HepG2 (cell line): ENCODE measurements around the gene KLF16. TPM values are rescaled to one million over a fixed set of nuclear protein-coding genes. Genes with fewer than 3 reads are reported as not detected.

Experiments
- EP300 ChIP-seq, 3 experiments: sonication (generic) in 1 of 3; formaldehyde crosslinking in 1 of 3; IDR thresholded peaks; 2 replicates each; pipeline versions ENCODE4 v1.5.1 to v1.6.1; 2011 to 2020; ENCODE audit warnings: low read depth in 2 of 3, low read length in 2 of 3, borderline replicate concordance in 1 of 3, improper control_type of control experiment in 1 of 3, mild to moderate bottlenecking in 1 of 3, missing genetic modification reagents in 1 of 3, moderate library complexity in 1 of 3
- KDM6A ChIP-seq: IDR thresholded peaks from 2 replicates; pipeline ENCODE4 v1.6.1; 2016; ENCODE audit warnings: low read depth
- PBX2 ChIP-seq: IDR thresholded peaks from 2 replicates; pipeline ENCODE4 v1.6.1; 2016; ENCODE audit warnings: control low read depth
- PHF8 ChIP-seq: sonication (generic); formaldehyde crosslinking; IDR thresholded peaks from 2 replicates; pipeline ENCODE4 v1.5.0; 2020; ENCODE audit warnings: missing genetic modification reagents
- REPIN1 ChIP-seq: sonication (generic); formaldehyde crosslinking; IDR thresholded peaks from 2 replicates; pipeline ENCODE4 v1.8.0; 2022; ENCODE audit warnings: missing genetic modification reagents, low read depth, mild to moderate bottlenecking, borderline replicate concordance
- RNF219 ChIP-seq: sonication (generic); formaldehyde crosslinking; IDR thresholded peaks from 2 replicates; pipeline ENCODE4 v1.5.0; 2020; ENCODE audit warnings: mild to moderate bottlenecking, missing genetic modification reagents
- SRSF9 ChIP-seq: fragments of 200-400 bp; formaldehyde crosslinking; IDR thresholded peaks from 2 replicates; pipeline ENCODE4 v1.6.1; 2018; ENCODE audit warnings: borderline replicate concordance, mild to moderate bottlenecking, low read depth, low read length; ENCODE audit not compliant: insufficient read depth, poor library complexity, severe bottlenecking
- STAT6 ChIP-seq: sonication (generic); formaldehyde crosslinking; IDR thresholded peaks from 2 replicates; pipeline ENCODE4 v1.4.0; 2020; ENCODE audit warnings: missing genetic modification reagents, mild to moderate bottlenecking, borderline replicate concordance
- TAF15 ChIP-seq: fragments of 200-400 bp; formaldehyde crosslinking; IDR thresholded peaks from one replicate; pipeline ENCODE4 v1.6.1; 2018; ENCODE audit warnings: mild to moderate bottlenecking, low read depth, low read length; ENCODE audit not compliant: poor library complexity, severe bottlenecking
- ZKSCAN8 ChIP-seq: IDR thresholded peaks from 2 replicates; pipeline ENCODE4 v1.6.1; 2016; ENCODE audit warnings: borderline replicate concordance, missing genetic modification reagents, missing compliant biosample characterization
- ZNF468 ChIP-seq: sonication (generic); formaldehyde crosslinking; IDR thresholded peaks from 2 replicates; pipeline ENCODE4 v1.8.0; 2022; ENCODE audit warnings: mild to moderate bottlenecking, moderate library complexity, missing genetic modification reagents
- ZNF557 ChIP-seq: sonication (generic); formaldehyde crosslinking; IDR thresholded peaks from 2 replicates; pipeline ENCODE4 v1.4.0; 2020; ENCODE audit warnings: missing genetic modification reagents
- ZNF609 ChIP-seq: sonication (generic); formaldehyde crosslinking; IDR thresholded peaks from 2 replicates; pipeline ENCODE4 v1.4.0; 2020; ENCODE audit warnings: mild to moderate bottlenecking, missing genetic modification reagents, borderline replicate concordance
- ZNF747 ChIP-seq: sonication (generic); formaldehyde crosslinking; IDR thresholded peaks from 2 replicates; pipeline ENCODE4 v1.8.1; 2023; ENCODE audit warnings: missing genetic modification reagents, mild to moderate bottlenecking, borderline replicate concordance
- polyA plus RNA-seq, 8 experiments: library from polyadenylated mRNA; depleted of rRNA in 3 of 8; stranded (reverse) in 7 of 8; unstranded in 1 of 8; fragments of >200 nt; fragmentation: Illumina TruSeq in 4 of 8; extraction: Trizol in 4 of 8; gene quantifications; 2 replicates each; pipeline versions ENCODE4 v1.2.1 to v1.2.3, GENCODE V29; 2011 to 2016; ENCODE audit warnings: low read depth in 4 of 8, missing spikeins in 1 of 8, mixed read lengths in 1 of 8; ENCODE audit not compliant: insufficient read depth in 1 of 8
- total RNA-seq, 5 experiments: library from RNA; depleted of rRNA; stranded (reverse); fragments of >200 nt; fragmentation: Illumina TruSeq; extraction: Trizol; gene quantifications; 2 replicates each; pipeline ENCODE4 v1.2.3, GENCODE V29; 2016; ENCODE audit warnings: low read depth in 1 of 5

Gene KLF16
- total and polyA plus RNA-seq, 2 of the 13 experiments (the other 11 are each of a cell fraction or from before 2014, with no cell fraction given) = 3.5 to 6.7 TPM

GRCh38 chr19:1905110-1905862 is 41.9 kb upstream of the KLF16 start, which contains the start of the genes ADAT3 and SCAMP4 (continued):
- TF ChIP-seq ZNF609 (CRISPR knock-in tag) = no peak
- TF ChIP-seq TAF15 = no peak
- TF ChIP-seq KDM6A (CRISPR knock-in tag) = no peak
- TF ChIP-seq ZNF557 (CRISPR knock-in tag) = no peak
- TF ChIP-seq ZNF468 = no peak
- no peak for TF ChIP-seq RNF219 (CRISPR knock-in tag)
- peak; percentile 87 for TF ChIP-seq PHF8 (CRISPR knock-in tag)
- no peak for TF ChIP-seq ZKSCAN8
- TF ChIP-seq SRSF9 = no peak
- no peak; the same call in 1 of the 2 replicates for TF ChIP-seq REPIN1 (CRISPR knock-in tag)
- 0 out of 2 replicates have a peak, but pooled peaks have one; percentile 2 for TF ChIP-seq ZNF747 (CRISPR knock-in tag)
- no peak for TF ChIP-seq PBX2
- peak in 1 of 2 experiments; percentile 53; a peak in 2 of 4 replicates for TF ChIP-seq EP300 (IDR thresholded peaks at IDR 0.05; ENCODE audit: low read depth in 2 of 2, low read length in 2 of 2)
- TF ChIP-seq EP300 (CRISPR knock-in tag; IDR thresholded peaks at IDR 0.05; ENCODE audit: borderline replicate concordance) = peak; percentile 26; the same call in 1 of the 2 replicates
- no peak for TF ChIP-seq STAT6 (CRISPR knock-in tag)
